IPS DF 19.7 (cell line): ENCODE data around the gene EWSR1.

Experiments
- DNase-seq: peaks from one replicate; pipeline ENCODE4 v3.0.0-alpha.2; 2013; ENCODE audit warnings: low read depth, low spot score

The EWSR1 gene

GRCh38 chr22:29269731-29270474 is 1.8 kb downstream of the EWSR1 start:
- no peak for DNase-seq

GRCh38 chr22:29270475-29271271 is 2.6 kb downstream of the EWSR1 start:
- DNase-seq = no peak

GRCh38 chr22:29272624-29273023 is 4.6 kb downstream of the EWSR1 start:
- DNase-seq = no peak

GRCh38 chr22:29275167-29275566 is 7.1 kb downstream of the EWSR1 start:
- DNase-seq = no peak

GRCh38 chr22:29275819-29276565 is 7.9 kb downstream of the EWSR1 start:
- no peak for DNase-seq

GRCh38 chr22:29277927-29278326 is 9.9 kb downstream of the EWSR1 start:
- no peak for DNase-seq

- no peak for DNase-seq
Measured at GRCh38 chr22:29284196-29284595, 16.1 kb downstream of the EWSR1 start.

- no peak for DNase-seq
Measured at GRCh38 chr22:29288837-29289236, 20.8 kb downstream of the EWSR1 start.

GRCh38 chr22:29290061-29290460 is 22.0 kb downstream of the EWSR1 start:
- no peak for DNase-seq

- no peak for DNase-seq
Measured at GRCh38 chr22:29291215-29291614, 23.1 kb downstream of the EWSR1 start.

- DNase-seq = no peak
Measured at GRCh38 chr22:29292379-29292778, 24.3 kb downstream of the EWSR1 start.

GRCh38 chr22:29298641-29299040 is 30.6 kb downstream of the EWSR1 start:
- no peak for DNase-seq

- DNase-seq = no peak
Measured at GRCh38 chr22:29299136-29299900, 31.2 kb downstream of the EWSR1 start.

GRCh38 chr22:29300467-29300806 is 32.4 kb downstream of the EWSR1 start:
- no peak for DNase-seq

GRCh38 chr22:29300807-29301601 is 32.9 kb downstream of the EWSR1 start:
- no peak for DNase-seq

GRCh38 chr22:29301716-29302401 is 33.8 kb downstream of the EWSR1 start:
- DNase-seq = no peak

GRCh38 chr22:29302402-29302680 is 34.3 kb downstream of the EWSR1 start:
- no peak for DNase-seq

GRCh38 chr22:29302681-29303465 is 34.8 kb downstream of the EWSR1 start:
- DNase-seq = no peak

- no peak for DNase-seq
Measured at GRCh38 chr22:29305836-29306174, 37.7 kb downstream of the EWSR1 start.
